B cell (primary cell): ENCODE measurements around the gene LSM7. TPM values are rescaled to one million over a fixed set of nuclear protein-coding genes. Genes with fewer than 3 reads are reported as not detected.
A peak's percentile ranks its signal among the peaks of the same experiment; 100 is the strongest.

Experiments
- ATAC-seq: fragments of 200-7000 bp; cut with Tn5 transposase; one replicate; pipeline ENCODE4 v1.10.0; 2021; ENCODE audit warnings: low read depth, mild to moderate bottlenecking, moderate number of reproducible peaks, moderate library complexity
- CTCF ChIA-PET: fragments of 350-600 bp; sonication (Branson Sonifier 250); formaldehyde crosslinking; loops from one replicate; lab custom pipeline; 2021; ENCODE audit warnings: antibody characterized with exemption, inconsistent platforms; lab: Charles Lee
- POLR2A ChIA-PET: fragments of 350-600 bp; sonication (Branson Sonifier 250); formaldehyde crosslinking; loops from one replicate; lab custom pipeline; 2021; ENCODE audit warnings: antibody characterized with exemption; lab: Charles Lee
- DNase-seq: peaks from one replicate; pipeline ENCODE4 v3.0.0; 2013
- H2AFZ ChIP-seq: 2 replicates; pipeline ENCODE4 v1.6.1; 2012; ENCODE audit warnings: mild to moderate bottlenecking, low read depth, low read length; ENCODE audit not compliant: insufficient read depth, poor library complexity, severe bottlenecking
- H3K27ac ChIP-seq, 2 donors: 1 replicate in 1 of 2; 2 replicates in 1 of 2; pipeline ENCODE4 v1.5.1; 2012 to 2013; ENCODE audit warnings: low read length in 2 of 2, mild to moderate bottlenecking in 2 of 2, moderate library complexity in 1 of 2
- H3K27me3 ChIP-seq, 4 experiments: fragments of 200-600 bp in 1 of 4; sonication (generic) in 1 of 4; replicated peaks in 1 of 4; 1 replicate in 2 of 4; 2 replicates in 2 of 4; pipeline versions ENCODE4 v1.6.1 to v1.7.0; 2013 to 2016; ENCODE audit warnings: low read length in 3 of 4, mild to moderate bottlenecking in 2 of 4, mixed read lengths in 1 of 4, moderate library complexity in 1 of 4; ENCODE audit not compliant: insufficient read depth in 4 of 4, control insufficient read depth in 3 of 4; ENCODE audit errors: control extremely low read depth in 1 of 4
- H3K36me3 ChIP-seq, 2 experiments: replicated peaks in 1 of 2; 1 replicate in 1 of 2; 2 replicates in 1 of 2; pipeline versions ENCODE4 v1.6.1 to v1.7.1; 2013; ENCODE audit warnings: low read length in 1 of 2; ENCODE audit not compliant: insufficient read depth in 2 of 2, control insufficient read depth in 1 of 2; ENCODE audit errors: control extremely low read depth in 1 of 2, extremely low read depth in 1 of 2
- H3K4me1 ChIP-seq, 2 donors: fragments of 200-600 bp in 1 of 2; sonication (generic) in 1 of 2; 1 replicate in 1 of 2; 2 replicates in 1 of 2; pipeline versions ENCODE4 v1.5.1 to v1.6.1; 2013 to 2017; ENCODE audit warnings: low read length in 2 of 2; ENCODE audit not compliant: control insufficient read depth in 2 of 2, insufficient read depth in 2 of 2
- H3K4me2 ChIP-seq: replicated peaks from 2 replicates; pipeline ENCODE3; 2012; ENCODE audit warnings: mild to moderate bottlenecking, low read depth, low read length; ENCODE audit not compliant: poor library complexity, severe bottlenecking
- H3K4me3 ChIP-seq, 5 experiments: fragments of 200-600 bp in 1 of 5; sonication (generic) in 1 of 5; 1 replicate in 3 of 5; 2 replicates in 2 of 5; pipeline versions ENCODE4 v1.5.1 to v1.7.0; 2011 to 2016; ENCODE audit warnings: low read length in 4 of 5, mild to moderate bottlenecking in 4 of 5, low read depth in 2 of 5, control low read depth in 1 of 5, moderate library complexity in 1 of 5; ENCODE audit not compliant: insufficient read depth in 1 of 5; ENCODE audit errors: control extremely low read depth in 1 of 5, extremely low read depth in 1 of 5
- H3K79me2 ChIP-seq: fragments of 200-600 bp; sonication (generic); one replicate; pipeline ENCODE4 v1.6.0; 2016; ENCODE audit warnings: low read length; ENCODE audit not compliant: control insufficient read depth, insufficient read depth
- H3K9ac ChIP-seq: fragments of 200-600 bp; sonication (generic); 2 replicates; pipeline ENCODE4 v1.6.1; 2017; ENCODE audit warnings: mild to moderate bottlenecking, low read length, moderate library complexity
- H3K9me3 ChIP-seq, 3 donors: one replicate each; pipeline versions ENCODE4 v1.6.1 to v1.7.1; 2013; ENCODE audit warnings: low read length in 2 of 3; ENCODE audit not compliant: control insufficient read depth in 2 of 3, insufficient read depth in 1 of 3; ENCODE audit errors: control extremely low read depth in 1 of 3
- H4K20me1 ChIP-seq: 2 replicates; pipeline ENCODE4 v1.6.0; 2012; ENCODE audit warnings: mild to moderate bottlenecking, low read length; ENCODE audit not compliant: insufficient read depth, control insufficient read depth, poor library complexity, severe bottlenecking
- H3K27ac Mint-ChIP-seq: one replicate; pipeline ENCODE4 v1.8.0; 2021; ENCODE audit warnings: mixed read lengths
- H3K27me3 Mint-ChIP-seq: one replicate; pipeline ENCODE4 v1.8.0; 2021; ENCODE audit warnings: mixed read lengths
- H3K4me1 Mint-ChIP-seq: one replicate; pipeline ENCODE4 v1.8.0; 2021; ENCODE audit warnings: mixed read lengths
- H3K4me3 Mint-ChIP-seq: one replicate; pipeline ENCODE4 v1.8.0; 2021; ENCODE audit warnings: mixed read lengths
- H3K9me3 Mint-ChIP-seq: one replicate; pipeline ENCODE4 v1.8.0; 2022; ENCODE audit warnings: mixed read lengths; ENCODE audit not compliant: insufficient read depth
- CTCF ChIP-seq: fragments of 200-600 bp; IDR thresholded peaks from one replicate; pipeline ENCODE4 v1.8.0; 2022; ENCODE audit warnings: antibody characterized with exemption, mild to moderate bottlenecking
- EZH2 ChIP-seq: IDR thresholded peaks from 2 replicates; pipeline ENCODE4 v1.6.1; 2012; ENCODE audit warnings: borderline replicate concordance, low read depth, mild to moderate bottlenecking, moderate library complexity, low read length; ENCODE audit not compliant: insufficient read depth, poor library complexity, severe bottlenecking
- WGBS: methylation state at CpG from one replicate; pipeline ENCODE4 v1.1.5; 2013; ENCODE audit warnings: missing lambda C conversion rate; ENCODE audit not compliant: insufficient coverage; 5-methylcytosine and 5-hydroxymethylcytosine counted together
- intact Hi-C: fragments of 100-400 bp; cut with micrococcal nuclease; formaldehyde crosslinking; loops from one replicate; pipeline ENCODE4 v1.10.0; 2022
- polyA plus RNA-seq: library from polyadenylated mRNA; depleted of rRNA; stranded (reverse); fragments of >200 nt; gene quantifications from 2 replicates; pipeline ENCODE4 v1.2.3, GENCODE V29; 2012
- total RNA-seq, 2 donors: library from RNA; stranded (reverse); fragments of 120-200 nt in 1 of 2; gene quantifications; 1 replicate in 1 of 2; 2 replicates in 1 of 2; pipeline versions ENCODE4 v1.2.3 to v1.2.4, GENCODE V29; 2013 to 2022

The LSM7 gene
- total and polyA plus RNA-seq, 2 donors (not counting 1 experiment from before 2014, with no cell fraction given): 201 to 820 TPM

GRCh38 chr19:2333027-2333806, 4.8 kb upstream of the LSM7 start:
- H3K27ac Mint-ChIP-seq: peak overlapping the region; percentile 88
- ATAC-seq (no peak), DNase-seq (peak; percentile 43)
- peaks cover 66% of the 10 kb centered on the region for H3K4me1 Mint-ChIP-seq
- Histone ChIP-seq H3K4me3 (peak overlapping the region in 4 of 5 experiments; percentile 24 to 55 (median 42)), H3K27ac (peak overlapping the region; percentile 91 to 97), H2AFZ (no peak overlapping the region), H3K9me3 (peaks cover 0 to 11% (median 0%) of the 10 kb centered on the region in 3 donors), H3K79me2 (peaks cover 99% of the 10 kb centered on the region), H3K36me3 (peaks cover 0 to 30% of the 10 kb centered on the region in 2 experiments), H3K4me1 (peaks cover 47 to 56% of the 10 kb centered on the region in 2 donors), H3K27me3 (no peaks in the 10 kb centered on the region), H4K20me1 (peaks cover 40% of the 10 kb centered on the region), H3K4me2 (peak overlapping the region; percentile 94), H3K9ac (peak overlapping the region; percentile 56)
- peak overlapping the region; percentile 78 for H3K4me3 Mint-ChIP-seq
- no peak for TF ChIP-seq EZH2
- TF ChIP-seq CTCF: no peak
- CTCF ChIA-PET: interaction anchor here (0.7 to 2.6 kb wide), 5 partner anchors 17 to 69 kb away, joined by 3 to 17 read pairs (median 3); no protein-coding TSS in a partner anchor
- 18% methylated on average over 23 of the region's 27 CpGs for WGBS
- intact Hi-C loops: loop anchor here (2.0 kb wide), 2 partner anchors 16 to 60 kb away; no protein-coding TSS in a partner anchor
- peaks cover 2% of the 10 kb centered on the region for H3K9me3 Mint-ChIP-seq
- POLR2A ChIA-PET: interaction anchor here (0.5 to 2.8 kb wide), 15 partner anchors 10 to 349 kb away, joined by 3 to 19 read pairs (median 4); partner anchors contain the start of gene TMPRSS9
- H3K27me3 Mint-ChIP-seq: no peaks in the 10 kb centered on the region
